A549 (cell line): ENCODE data around the gene AUTS2. TPM values are rescaled to one million over a fixed set of nuclear protein-coding genes. Genes with fewer than 3 reads are reported as not detected.

Source experiments
- ATAC-seq, 2 experiments: fragments of 200-7000 bp in 1 of 2; fragments of >200 bp in 1 of 2; cut with Nextera tagmentation in 1 of 2; cut with Tn5 transposase in 1 of 2; 3 replicates each; pipeline versions ENCODE4 v1.8.0 to v1.9.1; 2018 to 2020; ENCODE audit warnings: mild to moderate bottlenecking in 1 of 2, moderate library complexity in 1 of 2
- CTCF ChIA-PET: fragments of 300-600 bp; sonication (Branson Sonifier 250); formaldehyde crosslinking; extraction: SDS; loops from one replicate; lab custom pipeline; 2021; ENCODE audit warnings: antibody characterized with exemption, inconsistent platforms; lab: Yijun Ruan, JAX
- POLR2A ChIA-PET: fragments of 350-600 bp; formaldehyde crosslinking; extraction: SDS; loops from one replicate; lab custom pipeline; 2021; ENCODE audit warnings: antibody characterized with exemption, inconsistent platforms; lab: Yijun Ruan, JAX
- DNase-seq, 2 experiments: peaks; one replicate each; pipeline versions ENCODE4 v3.0.0 to v3.0.0-alpha.2; 2011 to 2016; ENCODE audit warnings: low read depth in 1 of 2, low spot score in 1 of 2
- FAIRE-seq: peaks from 2 replicates; lab custom pipeline; 2011; peaks lifted over from hg19 to GRCh38; lab: Jason Lieb, UNC
- H3K27ac ChIP-seq, 2 experiments: fragments of >200 bp; sonication (Bioruptor Twin); formaldehyde crosslinking; 3 replicates each; pipeline ENCODE4 v1.5.1; 2016 to 2017
- H3K4me1 ChIP-seq: fragments of >200 bp; sonication (Bioruptor Twin); formaldehyde crosslinking; 3 replicates; pipeline ENCODE4 v1.6.1; 2016
- H3K4me2 ChIP-seq: fragments of >200 bp; sonication (Bioruptor Twin); formaldehyde crosslinking; 3 replicates; pipeline ENCODE4 v1.6.1; 2016
- H3K4me3 ChIP-seq: fragments of >200 bp; sonication (Bioruptor Twin); formaldehyde crosslinking; 3 replicates; pipeline ENCODE4 v1.5.1; 2016
- H3K9me3 ChIP-seq: fragments of >200 bp; sonication (Bioruptor Twin); formaldehyde crosslinking; 3 replicates; pipeline ENCODE4 v1.6.1; 2016
- CHD2 ChIP-seq: fragments of 150-350 bp; IDR thresholded peaks from 2 replicates; pipeline ENCODE4 v1.6.1; 2014; ENCODE audit warnings: low read length; ENCODE audit not compliant: partially characterized antibody
- CTCF ChIP-seq: fragments of >200 bp; sonication (Bioruptor Twin); formaldehyde crosslinking; IDR thresholded peaks from 3 replicates; pipeline ENCODE4 v1.5.1; 2016
- FOSL2 ChIP-seq, 2 experiments: fragments of 450-650 bp in 1 of 2; fragments of >200 bp in 1 of 2; sonication (Bioruptor Twin) in 1 of 2; formaldehyde crosslinking; IDR thresholded peaks; 2 replicates each; pipeline versions ENCODE4 v1.5.0 to v1.6.1; 2016 to 2020; ENCODE audit warnings: mild to moderate bottlenecking in 1 of 2, moderate library complexity in 1 of 2
- HDAC2 ChIP-seq: fragments of 200-600 bp; sonication (generic); IDR thresholded peaks from 2 replicates; pipeline ENCODE4 v1.6.1; 2016
- HEYL ChIP-seq: fragments of 250-450 bp; sonication (Bioruptor Pico); IDR thresholded peaks from 2 replicates; pipeline ENCODE4 v1.8.0; 2021; ENCODE audit warnings: mild to moderate bottlenecking, moderate library complexity
- HOXB13 ChIP-seq: fragments of 250-450 bp; sonication (Bioruptor Pico); IDR thresholded peaks from 2 replicates; pipeline ENCODE4 v1.5.0; 2020; ENCODE audit warnings: low read depth, mild to moderate bottlenecking, moderate library complexity
- JUNB ChIP-seq: fragments of >200 bp; sonication (Bioruptor Twin); formaldehyde crosslinking; IDR thresholded peaks from 2 replicates; pipeline ENCODE4 v1.6.1; 2016
- KDM1A ChIP-seq: fragments of 200-600 bp; sonication (generic); IDR thresholded peaks from 2 replicates; pipeline ENCODE4 v1.6.1; 2016; ENCODE audit warnings: low read depth, mild to moderate bottlenecking
- KDM5A ChIP-seq: fragments of 200-600 bp; sonication (generic); IDR thresholded peaks from 2 replicates; pipeline ENCODE4 v1.6.1; 2016; ENCODE audit warnings: antibody characterized with exemption, mild to moderate bottlenecking
- MAFK ChIP-seq: fragments of 450-650 bp; IDR thresholded peaks from 2 replicates; pipeline ENCODE4 v1.6.1; 2014; ENCODE audit not compliant: partially characterized antibody
- MAZ ChIP-seq: fragments of 150-350 bp; IDR thresholded peaks from 2 replicates; pipeline ENCODE4 v1.6.1; 2014; ENCODE audit warnings: antibody characterized with exemption, low read depth, low read length, borderline replicate concordance
- MYC ChIP-seq: IDR thresholded peaks from 2 replicates; pipeline ENCODE4 v1.6.1; 2012; ENCODE audit warnings: mild to moderate bottlenecking, inconsistent platforms, low read length, improper control_type of control experiment, borderline replicate concordance
- NFE2L2 ChIP-seq: fragments of 150-350 bp; conservative IDR thresholded peaks from 2 replicates; pipeline ENCODE4 v1.6.1; 2014; ENCODE audit warnings: low read length
- NR3C1 ChIP-seq: fragments of >200 bp; sonication (Bioruptor Twin); formaldehyde crosslinking; IDR thresholded peaks from 3 replicates; pipeline ENCODE4 v1.6.1; 2017
- RAD21 ChIP-seq, 2 experiments: fragments of >200 bp in 1 of 2; sonication (Bioruptor Twin) in 1 of 2; formaldehyde crosslinking in 1 of 2; IDR thresholded peaks in 1 of 2; conservative IDR thresholded peaks in 1 of 2; 2 replicates in 1 of 2; 3 replicates in 1 of 2; pipeline ENCODE4 v1.6.1; 2012 to 2018; ENCODE audit warnings: inconsistent platforms in 1 of 2
- RCOR1 ChIP-seq: fragments of 150-350 bp; IDR thresholded peaks from 2 replicates; pipeline ENCODE4 v1.6.1; 2014; ENCODE audit warnings: antibody characterized with exemption, low read length, low read depth
- RFX5 ChIP-seq: fragments of 450-650 bp; IDR thresholded peaks from 2 replicates; pipeline ENCODE4 v1.7.1; 2014; ENCODE audit warnings: antibody characterized with exemption, mild to moderate bottlenecking, moderate library complexity
- SREBF2 ChIP-seq: fragments of 450-650 bp; IDR thresholded peaks from 2 replicates; pipeline ENCODE4 v1.6.1; 2014; ENCODE audit warnings: mild to moderate bottlenecking, moderate library complexity
- TP53 ChIP-seq: fragments of 250-450 bp; sonication (Bioruptor Pico); IDR thresholded peaks from 2 replicates; pipeline ENCODE4 v1.5.0; 2021; ENCODE audit warnings: mild to moderate bottlenecking, moderate library complexity
- ZFP36 ChIP-seq: fragments of 450-650 bp; IDR thresholded peaks from 2 replicates; pipeline ENCODE4 v1.6.1; 2014; ENCODE audit warnings: borderline replicate concordance; ENCODE audit not compliant: partially characterized antibody
- WGBS: methylation state at CpG from one replicate; pipeline ENCODE4 v1.1.6; 2017; ENCODE audit errors: missing lambda C conversion rate; 5-methylcytosine and 5-hydroxymethylcytosine counted together
- polyA plus RNA-seq, 4 experiments: library from polyadenylated mRNA; depleted of rRNA in 3 of 4; stranded (reverse); fragments of >200 nt; fragmentation: RNase III in 1 of 4; extraction: RNeasy Plus Mini Kit Qiagen cat#74134 plus additional on column Dnase treatment in 1 of 4; gene quantifications; 2 replicates in 3 of 4; 3 replicates in 1 of 4; pipeline ENCODE4 v1.2.3, GENCODE V29; 2011 to 2017
- TF ChIP-seq, protein P1 (sequence below): fragments of 250-450 bp; sonication (Bioruptor Pico); IDR thresholded peaks from 2 replicates; pipeline ENCODE4 v1.5.0; 2020; ENCODE audit warnings: low read depth, mild to moderate bottlenecking, moderate library complexity
- TF ChIP-seq, protein P2 (sequence below): fragments of 250-450 bp; sonication (Bioruptor Pico); IDR thresholded peaks from 2 replicates; pipeline ENCODE4 v1.5.0; 2021; ENCODE audit warnings: mild to moderate bottlenecking, moderate library complexity, borderline replicate concordance

Gene AUTS2
- polyA plus RNA-seq, 2 of the 4 experiments (the other 2 are of a cell fraction), result 1.6 to 3.6 TPM

GRCh38 chr7:70500261-70500660, 902.0 kb downstream of the AUTS2 start:
- no peak for DNase-seq
- no peak overlapping the region for H3K27ac ChIP-seq
- CTCF ChIA-PET, result no interaction called here
- no peak overlapping the region for H3K4me3 ChIP-seq
- no peak for FAIRE-seq
- TF ChIP-seq HOXB13 (CRISPR knock-in tag), result no peak
- no peak for TF ChIP-seq KDM1A
- TF ChIP-seq RFX5, result no peak
- no peak for TF ChIP-seq RAD21 (conservative IDR thresholded peaks at IDR 0.05 in 1 of 2, IDR thresholded peaks at IDR 0.05 in 1 of 2)
- TF ChIP-seq, protein P1, sequence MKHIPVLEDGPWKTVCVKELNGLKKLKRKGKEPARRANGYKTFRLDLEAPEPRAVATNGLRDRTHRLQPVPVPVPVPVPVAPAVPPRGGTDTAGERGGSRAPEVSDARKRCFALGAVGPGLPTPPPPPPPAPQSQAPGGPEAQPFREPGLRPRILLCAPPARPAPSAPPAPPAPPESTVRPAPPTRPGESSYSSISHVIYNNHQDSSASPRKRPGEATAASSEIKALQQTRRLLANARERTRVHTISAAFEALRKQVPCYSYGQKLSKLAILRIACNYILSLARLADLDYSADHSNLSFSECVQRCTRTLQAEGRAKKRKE (CRISPR knock-in tag), result no peak
- no peak for TF ChIP-seq MYC
- no peak for TF ChIP-seq CTCF
- TF ChIP-seq FOSL2 (IDR thresholded peaks at IDR 0.05), result no peak
- no peak for TF ChIP-seq FOSL2 (CRISPR knock-in tag; IDR thresholded peaks at IDR 0.05)
- no peak for TF ChIP-seq TP53 (CRISPR knock-in tag)
- no peak for TF ChIP-seq RCOR1
- TF ChIP-seq HEYL, result no peak
- TF ChIP-seq KDM5A, result no peak
- TF ChIP-seq, protein P2, sequence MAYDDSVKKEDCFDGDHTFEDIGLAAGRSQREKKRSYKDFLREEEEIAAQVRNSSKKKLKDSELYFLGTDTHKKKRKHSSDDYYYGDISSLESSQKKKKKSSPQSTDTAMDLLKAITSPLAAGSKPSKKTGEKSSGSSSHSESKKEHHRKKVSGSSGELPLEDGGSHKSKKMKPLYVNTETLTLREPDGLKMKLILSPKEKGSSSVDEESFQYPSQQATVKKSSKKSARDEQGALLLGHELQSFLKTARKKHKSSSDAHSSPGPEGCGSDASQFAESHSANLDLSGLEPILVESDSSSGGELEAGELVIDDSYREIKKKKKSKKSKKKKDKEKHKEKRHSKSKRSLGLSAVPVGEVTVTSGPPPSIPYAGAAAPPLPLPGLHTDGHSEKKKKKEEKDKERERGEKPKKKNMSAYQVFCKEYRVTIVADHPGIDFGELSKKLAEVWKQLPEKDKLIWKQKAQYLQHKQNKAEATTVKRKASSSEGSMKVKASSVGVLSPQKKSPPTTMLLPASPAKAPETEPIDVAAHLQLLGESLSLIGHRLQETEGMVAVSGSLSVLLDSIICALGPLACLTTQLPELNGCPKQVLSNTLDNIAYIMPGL (CRISPR knock-in tag), result no peak
- TF ChIP-seq JUNB, result no peak
- TF ChIP-seq NR3C1, result no peak
- no peak for TF ChIP-seq SREBF2
- no peak for TF ChIP-seq NFE2L2
- no peak for TF ChIP-seq CHD2
- TF ChIP-seq, all 56 proteins: peak for 0
- Histone ChIP-seq H3K4me2 (no peak overlapping the region), H3K4me1 (no peaks in the 10 kb centered on the region), H3K9me3 (no peaks in the 10 kb centered on the region)
- POLR2A ChIA-PET, result no interaction called here
- WGBS, result 35% methylated on average over 7 of the region's 7 CpGs
- no peak for ATAC-seq

DNA sequence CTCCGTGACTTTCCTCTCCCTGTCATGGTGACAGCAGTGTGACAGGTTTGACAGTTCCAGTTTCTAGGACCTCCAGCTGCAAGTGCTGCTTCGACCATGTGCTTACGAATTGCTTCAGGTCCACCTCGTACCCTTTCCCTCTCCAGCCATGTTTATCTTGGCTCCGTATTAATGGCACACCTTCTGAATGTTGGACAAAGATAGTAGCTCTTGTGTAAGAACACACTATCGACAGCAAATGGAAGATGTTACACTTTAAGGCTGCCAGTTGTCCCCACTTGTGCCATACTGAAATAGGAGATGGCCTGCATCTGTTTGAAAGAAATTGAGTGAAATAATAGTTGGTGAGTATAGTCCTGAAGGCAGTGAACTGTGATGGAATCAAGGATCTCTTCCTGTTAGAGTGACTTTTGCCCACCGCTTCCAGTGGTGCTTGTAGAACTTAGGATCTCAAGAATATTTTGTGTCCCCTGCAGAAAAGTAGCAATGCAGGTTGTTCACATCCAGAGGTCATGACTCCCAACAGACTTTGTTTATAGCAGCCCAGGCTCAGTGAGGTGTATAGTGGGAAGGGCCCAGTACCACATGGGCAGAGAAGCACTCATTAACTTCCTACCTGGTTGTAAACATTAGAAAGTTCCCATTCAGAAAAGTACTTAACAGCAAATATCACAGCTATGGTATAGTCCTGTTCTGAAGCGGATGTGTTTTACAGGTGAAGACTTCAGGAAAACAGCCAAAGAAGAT, 904.0 kb downstream of the AUTS2 start:
- FAIRE-seq, result no peak
- TF ChIP-seq CTCF (no peak), HDAC2 (no peak), MAZ (no peak), ZFP36 (no peak), MAFK (no peak)
- no peak overlapping the region for H3K4me3 ChIP-seq
- WGBS, result 29% methylated on average over 8 of the region's 8 CpGs
- ATAC-seq, result no peak
- CTCF ChIA-PET, result no interaction called here
- no peak for DNase-seq
- no peaks in the 10 kb centered on the region for H3K4me1 ChIP-seq
- no peaks in the 10 kb centered on the region for H3K9me3 ChIP-seq
- POLR2A ChIA-PET, result no interaction called here
- H3K4me2 ChIP-seq, result no peak overlapping the region
- no peak overlapping the region for H3K27ac ChIP-seq
